Suppressor macrophage treated with lipopolysaccharide for 1 hour (primary cell): Measurements from ENCODE around the gene UIMC1.
"Not testable (repeated sequence)": the region's sequence is repeated elsewhere in the genome, so short reads cannot be mapped to it uniquely, and the experiment has no call there.

Source experiments
- DNase-seq, 3 donors: peaks; one replicate each; pipeline ENCODE4 v3.0.0-alpha.2; 2020 to 2022

Gene UIMC1

DNA sequence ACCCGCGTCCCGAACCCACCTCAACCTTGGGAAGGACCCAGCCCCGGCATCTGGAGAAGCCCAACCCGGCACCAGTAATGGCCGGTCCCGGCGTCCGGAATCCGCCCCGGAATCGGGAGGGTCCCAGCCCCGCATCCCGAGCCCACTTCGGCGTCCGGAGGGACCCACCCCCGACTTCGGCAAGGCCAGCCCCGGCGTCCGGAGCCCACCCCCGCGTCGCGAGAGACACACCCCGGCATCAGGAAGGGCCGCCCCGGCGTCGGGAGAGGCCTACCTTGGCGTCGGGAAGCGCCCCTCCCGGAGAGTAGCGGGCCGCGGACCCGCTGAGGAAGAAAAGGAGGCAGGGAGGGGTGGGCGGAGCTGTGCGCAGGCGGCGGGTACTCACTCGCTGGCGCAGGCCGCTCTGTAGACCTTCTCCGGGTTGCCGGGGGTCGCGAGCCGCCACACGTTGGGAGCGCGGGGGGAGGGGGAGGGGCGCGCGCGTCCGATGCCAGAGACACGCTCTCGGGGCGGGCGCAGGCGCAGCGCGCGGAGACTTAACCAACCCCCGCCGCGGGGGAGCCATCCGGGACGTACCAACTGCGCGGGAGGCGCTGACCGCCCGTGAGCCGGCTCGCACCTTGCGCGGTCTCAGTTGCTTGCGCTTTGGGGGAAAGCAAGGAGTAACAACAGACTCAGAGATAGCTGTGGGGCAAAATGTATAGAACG is at the start of gene UIMC1:
UIMC1 (minus strand) TSS at position 515 of the 708 bp plus-strand sequence. CDS start 24,164 bp downstream, outside the sequence.
- DNase-seq: peak; percentile 91 to 96 (median 93)

DNA sequence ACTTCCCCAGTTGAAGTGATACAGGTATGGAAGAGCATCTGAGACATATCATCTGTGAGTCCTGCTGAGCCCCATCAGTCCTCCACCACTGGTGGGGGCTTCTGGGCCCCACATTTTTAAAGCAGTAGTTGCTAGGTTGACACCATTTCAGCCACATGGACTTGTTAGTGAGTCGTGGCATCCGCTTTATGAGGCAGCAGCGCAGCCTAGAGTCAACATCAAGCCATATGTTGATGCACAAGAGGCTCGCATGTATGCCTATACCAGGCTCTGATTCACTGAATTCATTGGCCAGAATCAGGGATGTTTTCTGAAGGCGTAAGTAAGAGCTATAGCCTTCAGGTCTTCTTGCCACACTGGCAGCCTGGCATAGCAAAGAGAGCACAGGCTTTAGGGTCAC is 42.7 kb upstream of the UIMC1 start:
- peak in 1 of 3 donors; percentile 6 for DNase-seq

DNA sequence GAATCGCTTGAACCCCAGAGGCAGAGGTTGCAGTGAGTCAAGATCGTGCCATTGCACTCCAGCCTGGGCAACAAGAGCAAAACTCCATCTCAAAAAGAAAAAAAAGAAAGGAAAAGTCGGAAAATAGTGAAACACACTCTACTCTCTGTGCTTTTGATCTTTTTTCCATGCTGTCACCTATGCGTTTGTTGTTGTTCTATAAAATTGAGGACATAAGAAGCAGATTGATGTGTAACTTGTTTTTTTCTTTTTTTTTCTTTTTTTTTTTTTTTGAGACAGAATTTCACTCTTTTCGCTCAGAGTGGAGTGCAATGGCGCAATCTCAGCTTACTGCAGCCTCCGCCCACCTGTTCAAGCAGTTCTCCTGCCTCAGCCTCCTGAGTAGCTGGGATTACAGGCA is 42.0 kb upstream of the UIMC1 start:
- DNase-seq: not testable (repeated sequence)

- DNase-seq: no peak
Measured at GRCh38 chr5:177045631-177046030, 39.1 kb upstream of the UIMC1 start.

DNA sequence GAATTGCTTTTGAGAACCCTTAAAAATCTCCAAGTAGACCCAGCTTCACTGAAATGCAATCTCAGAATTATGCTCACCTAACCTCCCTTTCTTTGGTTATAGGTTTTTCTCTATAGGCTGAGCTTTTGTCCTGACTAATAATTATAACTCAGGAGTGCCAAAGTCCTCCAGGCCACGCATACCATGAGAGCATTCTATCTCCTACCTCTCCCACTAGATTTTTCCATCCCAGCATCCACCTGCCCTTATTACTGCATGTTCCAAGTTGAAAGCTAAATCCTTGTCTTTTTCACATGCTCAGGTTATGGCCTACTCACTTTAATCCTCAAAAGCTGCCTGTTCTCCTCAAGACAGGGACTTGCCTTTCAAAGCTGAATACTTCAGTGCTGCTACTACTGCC is 38.1 kb upstream of the UIMC1 start:
- DNase-seq: no peak

DNA sequence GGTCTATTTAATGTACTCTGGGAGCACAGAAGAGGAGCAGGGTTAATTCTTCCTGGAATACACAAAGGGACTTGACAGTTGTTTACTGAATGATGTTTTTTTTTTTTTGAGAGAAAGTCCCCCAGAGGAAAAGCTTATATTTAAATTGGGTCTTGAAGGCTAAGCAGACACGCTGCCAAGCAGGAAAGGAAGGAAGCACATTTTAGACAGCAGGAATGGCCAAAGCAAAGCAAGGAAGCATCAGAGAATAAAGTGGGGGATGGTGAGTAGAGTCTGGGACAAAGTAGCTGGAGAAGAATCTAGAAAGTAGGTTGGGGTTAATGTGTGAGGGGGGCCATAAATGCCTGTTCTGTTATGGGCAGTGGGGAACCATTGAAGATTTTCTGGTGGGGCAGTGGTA is 37.4 kb upstream of the UIMC1 start:
- no peak for DNase-seq

- DNase-seq: no peak
Measured at GRCh38 chr5:177043114-177043513, 36.5 kb upstream of the UIMC1 start.

GRCh38 chr5:177041936-177042335 is 35.4 kb upstream of the UIMC1 start:
- DNase-seq: no peak

DNA sequence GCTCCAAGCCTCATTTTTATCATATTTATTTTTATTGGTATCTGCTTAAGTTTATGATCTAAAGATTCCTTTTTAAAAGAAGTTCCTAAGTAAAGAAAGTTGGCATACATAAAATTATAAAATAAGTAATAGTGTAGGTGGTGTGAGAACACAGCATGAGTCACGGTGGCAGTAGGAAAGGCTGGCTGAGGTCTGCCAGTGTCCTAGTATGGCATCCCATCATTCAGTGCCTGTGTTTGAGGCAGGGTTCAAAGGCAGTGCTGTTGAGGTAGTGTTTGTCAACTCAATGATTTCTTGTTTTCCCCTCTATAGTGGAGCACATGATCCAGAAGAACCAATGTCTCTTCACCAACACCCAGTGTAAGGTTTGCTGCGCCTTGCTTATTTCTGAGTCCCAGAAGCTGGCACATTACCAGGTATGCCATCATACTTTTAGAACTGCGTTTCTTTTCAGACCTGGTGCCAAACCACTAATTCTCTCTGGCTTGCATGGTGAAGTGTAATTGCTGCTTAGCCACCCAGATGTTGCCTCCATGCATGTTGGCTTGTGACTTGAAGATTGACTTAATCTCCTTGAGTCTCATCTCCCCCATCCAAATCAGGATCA is 34.3 kb upstream of the UIMC1 start:
- DNase-seq: no peak

- DNase-seq: no peak
Measured at GRCh38 chr5:177036921-177037320, 30.3 kb upstream of the UIMC1 start.

GRCh38 chr5:177036443-177036842 is 29.9 kb upstream of the UIMC1 start:
- DNase-seq: no peak

GRCh38 chr5:177035976-177036375 is 29.4 kb upstream of the UIMC1 start:
- no peak for DNase-seq

- no peak for DNase-seq
Measured at GRCh38 chr5:177029498-177029897, 22.9 kb upstream of the UIMC1 start.

GRCh38 chr5:177027665-177028064 is 21.1 kb upstream of the UIMC1 start:
- DNase-seq: no peak

DNA sequence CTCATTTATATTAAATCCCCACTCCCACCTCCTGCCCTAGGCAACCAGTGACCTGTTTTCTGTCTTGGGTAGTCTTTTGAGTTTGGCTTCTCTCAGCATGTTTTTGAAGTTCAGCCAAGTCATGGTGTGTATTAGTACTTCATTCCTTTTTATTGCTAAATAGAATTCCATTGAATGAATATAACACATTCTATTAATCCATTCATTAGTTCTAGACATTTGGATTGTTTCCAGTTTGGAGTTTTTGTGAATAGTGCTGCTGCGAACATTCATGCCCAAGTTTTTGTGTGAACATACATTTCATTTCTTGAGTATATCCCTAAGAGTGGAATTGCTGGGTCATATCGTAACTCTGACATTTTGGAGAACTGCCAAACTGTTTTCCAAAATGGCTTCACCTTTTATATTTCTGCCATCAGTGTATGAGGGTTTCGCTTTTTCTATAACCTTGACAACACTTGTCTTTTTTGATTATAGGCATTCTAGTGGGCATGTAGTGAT is 18.6 kb upstream of the UIMC1 start:
- DNase-seq: no peak

DNA sequence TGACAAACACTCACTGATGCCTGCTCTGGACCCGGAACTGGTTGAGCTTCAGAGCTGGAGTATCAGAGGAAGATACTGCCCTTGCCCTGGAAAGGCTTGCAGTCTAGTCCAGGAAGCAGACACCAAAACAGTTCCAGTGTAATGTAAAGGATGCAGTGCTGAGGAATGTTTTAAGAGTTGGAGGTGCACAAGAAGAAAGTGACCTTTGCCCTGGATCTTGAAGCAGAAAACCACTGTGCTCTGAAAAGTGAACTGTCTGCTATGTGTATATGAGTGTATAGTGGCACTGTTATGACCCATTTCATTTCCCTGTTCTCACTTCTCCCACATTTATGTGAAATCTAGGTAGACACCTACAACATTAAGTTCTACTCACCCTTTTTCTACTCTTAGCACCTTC is 18.0 kb upstream of the UIMC1 start:
- DNase-seq: no peak

GRCh38 chr5:177023303-177023664 is 16.7 kb upstream of the UIMC1 start:
- DNase-seq: peak in 2 of 3 donors; percentile 13 to 25

- DNase-seq: peak; percentile 95 to 98 (median 96)
Measured at GRCh38 chr5:177022386-177023302, 16.1 kb upstream of the UIMC1 start, which contains the start of gene ZNF346. TSS of gene ZNF346 (plus strand) at chr5:177022696. CDS start at chr5:177022739, 43 bp downstream.

DNA sequence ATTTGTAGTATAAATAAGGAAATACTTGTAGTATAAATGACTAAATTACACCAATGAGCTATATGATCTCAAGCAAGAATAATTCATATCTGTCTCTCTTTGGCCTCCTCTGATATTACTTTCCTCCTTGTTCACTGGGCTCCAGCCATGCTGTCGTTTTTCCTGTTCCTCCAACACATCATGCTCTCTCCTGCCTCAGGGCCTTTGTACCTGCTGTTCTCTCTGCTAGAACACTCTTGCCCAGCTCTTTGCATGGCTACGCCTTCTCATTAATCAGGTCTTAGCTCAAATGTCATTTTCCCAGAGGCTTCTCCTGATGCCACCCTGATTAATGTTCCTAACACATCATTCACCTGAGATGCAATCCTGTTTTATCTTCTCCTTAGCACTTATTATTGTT is 13.5 kb upstream of the UIMC1 start:
- DNase-seq: no peak

GRCh38 chr5:177018341-177018740 is 11.8 kb upstream of the UIMC1 start:
- DNase-seq: no peak

DNA sequence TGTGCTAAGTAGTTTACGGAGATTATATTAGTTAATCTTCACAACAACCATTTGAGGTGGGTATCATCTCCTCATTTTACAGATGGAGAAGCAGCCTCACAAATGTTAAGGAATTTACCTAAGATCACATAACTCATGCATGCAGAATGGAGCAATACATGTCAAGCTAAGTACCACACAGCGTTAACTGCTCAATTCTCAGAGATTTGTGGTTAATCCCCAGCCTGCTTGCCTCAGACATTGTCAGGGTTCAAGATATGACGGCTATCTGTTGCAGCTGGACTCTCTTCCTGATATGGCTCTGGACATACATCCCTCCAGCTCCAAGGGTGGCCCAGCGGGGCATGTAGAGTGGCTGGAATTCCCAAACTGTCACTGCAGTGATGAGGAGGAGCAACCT is 8.6 kb upstream of the UIMC1 start:
- no peak for DNase-seq

DNA sequence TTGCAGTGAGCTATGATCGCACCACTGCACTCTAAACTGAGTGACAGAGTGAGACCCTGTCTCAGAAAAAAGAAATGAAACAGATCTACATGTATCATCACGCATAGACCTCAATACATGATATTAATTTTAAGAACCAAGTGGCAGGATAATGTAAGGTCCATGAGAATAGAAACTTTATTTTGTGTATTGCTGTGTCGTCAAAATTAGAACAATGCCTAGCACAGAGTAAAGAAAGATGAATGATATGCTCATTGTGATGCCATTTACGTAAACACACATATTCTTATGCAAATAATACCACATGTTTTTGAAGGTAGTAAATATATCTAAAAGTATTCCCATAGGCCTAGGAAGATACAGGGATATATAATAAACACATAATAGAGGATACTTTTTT is 3.6 kb upstream of the UIMC1 start:
- DNase-seq: no peak

DNA sequence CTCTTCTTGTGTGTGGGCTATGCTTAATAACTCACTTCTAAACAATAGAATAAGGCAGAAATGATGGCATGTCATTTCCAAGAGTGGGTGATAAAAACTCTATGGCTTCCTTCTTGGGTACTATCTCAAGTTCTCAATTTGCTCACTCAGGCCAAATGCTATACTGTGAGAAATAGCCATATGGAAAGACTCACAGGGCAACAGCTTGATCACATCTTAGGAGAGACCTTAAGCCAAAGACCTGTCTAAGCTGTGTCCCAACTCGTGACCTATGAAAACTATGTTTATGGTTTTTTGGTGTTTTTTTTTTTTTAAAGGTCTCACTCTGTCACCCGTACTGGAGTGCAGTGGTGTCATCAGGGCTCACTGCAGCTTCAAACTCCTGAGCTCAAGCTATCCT is 2.1 kb upstream of the UIMC1 start:
- DNase-seq: peak in 2 of 3 donors; percentile 11 to 25
